ENCODE results near the gene PITX1.
"Not testable (repeated sequence)": the region's sequence is repeated elsewhere in the genome, so short reads cannot be mapped to it uniquely, and the experiment has no call there.

The PITX1 gene

GRCh38 chr5:135004376-135004775 is 29.7 kb downstream of the PITX1 start:
- no peaks in the 10 kb centered on the region for H3K9me3 ChIP-seq (ENCODE audit: low read length)
- H3K9ac ChIP-seq (ENCODE audit: low read length), result no peak overlapping the region
- no peak overlapping the region for H2AFZ ChIP-seq (ENCODE audit: low read length)
- no peaks in the 10 kb centered on the region for H3K36me3 ChIP-seq (ENCODE audit: insufficient read depth, low read length)
- H4K20me1 ChIP-seq (ENCODE audit: insufficient read depth, low read length), result no peaks in the 10 kb centered on the region
- TF ChIP-seq CTCF (IDR thresholded peaks at IDR 0.05; ENCODE audit: low read length) (no peak), EZH2 (IDR thresholded peaks at IDR 0.05; ENCODE audit: borderline replicate concordance, low read length) (no peak)
- no peaks in the 10 kb centered on the region for H3K79me2 ChIP-seq (ENCODE audit: insufficient read depth, low read length)
- H3K4me3 ChIP-seq (ENCODE audit: low read depth, low read length, poor library complexity, severe bottlenecking), result no peak overlapping the region
- no peaks in the 10 kb centered on the region for H3K9me2 ChIP-seq (ENCODE audit: low read depth, low read length)
- H3F3A ChIP-seq (ENCODE audit: insufficient read depth, low read length), result no peaks in the 10 kb centered on the region
- no peaks in the 10 kb centered on the region for H3K4me1 ChIP-seq (ENCODE audit: insufficient read depth, low read length, severe bottlenecking)
- no peak overlapping the region for H3K4me2 ChIP-seq (ENCODE audit: low read length)
- no peaks in the 10 kb centered on the region; the same call in 1 of the 2 replicates for H3K27me3 ChIP-seq (ENCODE audit: insufficient read depth, low read length)
- H3K27ac ChIP-seq (ENCODE audit: low read depth, low read length, poor library complexity, severe bottlenecking), result no peak overlapping the region

DNA sequence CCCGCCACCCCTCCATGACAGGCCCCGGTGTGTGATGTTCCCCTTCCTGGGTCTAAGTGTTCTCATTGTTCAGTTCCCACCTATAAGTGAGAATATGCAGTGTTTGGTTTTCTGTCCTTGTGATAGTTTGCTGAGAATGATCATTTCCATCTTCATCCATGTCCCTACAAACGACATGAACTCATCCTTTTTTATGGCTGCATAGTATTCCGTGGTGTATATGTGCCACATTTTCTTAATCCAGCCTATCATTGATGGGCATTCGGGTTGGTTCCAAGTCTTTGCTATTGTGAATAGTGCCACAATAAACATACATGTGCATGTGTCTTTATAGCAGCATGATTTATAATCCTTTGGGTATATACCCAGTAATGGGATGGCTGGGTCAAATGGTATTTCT is 36.0 kb downstream of the PITX1 start:
- not testable (repeated sequence) for H3K79me2 ChIP-seq (ENCODE audit: insufficient read depth, low read length); H3K9ac ChIP-seq (ENCODE audit: low read length); H3K4me3 ChIP-seq (ENCODE audit: low read depth, low read length, poor library complexity, severe bottlenecking); H2AFZ ChIP-seq (ENCODE audit: low read length); H3K27ac ChIP-seq (ENCODE audit: low read depth, low read length, poor library complexity, severe bottlenecking); H3K27me3 ChIP-seq (ENCODE audit: insufficient read depth, low read length); H3K4me2 ChIP-seq (ENCODE audit: low read length); H4K20me1 ChIP-seq (ENCODE audit: insufficient read depth, low read length); H3K36me3 ChIP-seq (ENCODE audit: insufficient read depth, low read length); H3K9me2 ChIP-seq (ENCODE audit: low read depth, low read length); H3K9me3 ChIP-seq (ENCODE audit: low read length); H3F3A ChIP-seq (ENCODE audit: insufficient read depth, low read length)
- H3K4me1 ChIP-seq (ENCODE audit: insufficient read depth, low read length, severe bottlenecking), result peaks cover 16% of the 10 kb centered on the region

DNA sequence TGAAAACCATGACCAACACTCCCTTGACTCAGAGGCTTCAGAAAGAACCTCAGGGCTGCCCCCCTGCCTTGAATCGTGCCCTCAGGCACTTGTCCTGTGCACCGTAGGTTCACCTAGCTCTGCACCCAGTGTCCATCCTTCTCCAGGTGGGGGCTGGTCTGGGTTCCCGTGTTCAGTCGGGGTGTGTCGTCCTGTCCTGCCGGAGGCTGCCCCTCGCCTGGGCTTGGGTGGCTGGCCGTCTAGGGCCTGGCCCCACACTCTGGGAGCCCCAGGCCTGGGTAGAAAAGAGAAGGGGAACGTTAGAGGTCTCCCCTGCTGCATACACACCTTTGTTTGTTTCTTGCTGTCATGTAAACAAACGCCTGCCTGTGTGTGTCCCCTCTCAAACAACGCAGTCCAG is 37.0 kb downstream of the PITX1 start:
- Histone ChIP-seq H3F3A (ENCODE audit: insufficient read depth, low read length) (no peaks in the 10 kb centered on the region), H3K9ac (ENCODE audit: low read length) (no peak overlapping the region), H3K4me3 (ENCODE audit: low read depth, low read length, poor library complexity, severe bottlenecking) (no peak overlapping the region), H3K9me3 (ENCODE audit: low read length) (no peaks in the 10 kb centered on the region), H2AFZ (ENCODE audit: low read length) (no peak overlapping the region), H3K4me2 (ENCODE audit: low read length) (no peak overlapping the region), H3K36me3 (ENCODE audit: insufficient read depth, low read length) (no peaks in the 10 kb centered on the region), H3K27me3 (ENCODE audit: insufficient read depth, low read length) (no peaks in the 10 kb centered on the region), H3K9me2 (ENCODE audit: low read depth, low read length) (no peaks in the 10 kb centered on the region), H4K20me1 (ENCODE audit: insufficient read depth, low read length) (no peaks in the 10 kb centered on the region), H3K27ac (ENCODE audit: low read depth, low read length, poor library complexity, severe bottlenecking) (no peak overlapping the region), H3K79me2 (ENCODE audit: insufficient read depth, low read length) (no peaks in the 10 kb centered on the region), H3K4me1 (ENCODE audit: insufficient read depth, low read length, severe bottlenecking) (peaks cover 16% of the 10 kb centered on the region)
- TF ChIP-seq CTCF (IDR thresholded peaks at IDR 0.05; ENCODE audit: low read length) (no peak), EZH2 (IDR thresholded peaks at IDR 0.05; ENCODE audit: borderline replicate concordance, low read length) (no peak)

- peaks cover 16% of the 10 kb centered on the region for H3K4me1 ChIP-seq (ENCODE audit: insufficient read depth, low read length, severe bottlenecking)
- no peaks in the 10 kb centered on the region for H3K9me2 ChIP-seq (ENCODE audit: low read depth, low read length)
- H3K27me3 ChIP-seq (ENCODE audit: insufficient read depth, low read length), result no peaks in the 10 kb centered on the region
- H3K27ac ChIP-seq (ENCODE audit: low read depth, low read length, poor library complexity, severe bottlenecking), result no peak overlapping the region
- no peak overlapping the region for H2AFZ ChIP-seq (ENCODE audit: low read length)
- no peaks in the 10 kb centered on the region for H3F3A ChIP-seq (ENCODE audit: insufficient read depth, low read length)
- H3K4me2 ChIP-seq (ENCODE audit: low read length), result no peak overlapping the region
- no peak overlapping the region for H3K4me3 ChIP-seq (ENCODE audit: low read depth, low read length, poor library complexity, severe bottlenecking)
- no peak overlapping the region for H3K9ac ChIP-seq (ENCODE audit: low read length)
- H4K20me1 ChIP-seq (ENCODE audit: insufficient read depth, low read length), result no peaks in the 10 kb centered on the region
- TF ChIP-seq CTCF (IDR thresholded peaks at IDR 0.05; ENCODE audit: low read length) (no peak), EZH2 (IDR thresholded peaks at IDR 0.05; ENCODE audit: borderline replicate concordance, low read length) (no peak)
- peaks cover 7% of the 10 kb centered on the region; the same call in 1 of the 2 replicates for H3K9me3 ChIP-seq (ENCODE audit: low read length)
- H3K79me2 ChIP-seq (ENCODE audit: insufficient read depth, low read length), result no peaks in the 10 kb centered on the region
- H3K36me3 ChIP-seq (ENCODE audit: insufficient read depth, low read length), result no peaks in the 10 kb centered on the region; the same call in 1 of the 2 replicates
These were observed 38.1 kb downstream of the PITX1 start for GRCh38 chr5:134995850-134996402.
